ENCODE measurements around the gene GSK3B. TPM values are rescaled to one million over a fixed set of nuclear protein-coding genes. Genes with fewer than 3 reads are reported as not detected.

The GSK3B gene
- total and polyA plus RNA-seq, 8 donors, result 6.2 to 59.1 (median 15.6) TPM

GRCh38 chr3:119901148-119901547, 193.1 kb downstream of the GSK3B start:
- 91 to 99% (median 96%) methylated on average over 1 of the region's 1 CpG for WGBS, 5 donors
- no peaks in the 10 kb centered on the region for H3K4me1 ChIP-seq
- DNase-seq, result no peak
- no peak overlapping the region for H3K27ac ChIP-seq
- peaks cover 0 to 27% (median 17%) of the 10 kb centered on the region in 4 donors for H3K36me3 ChIP-seq
- intact Hi-C loops (cut with DNase I; ENCODE audit: low total_unique reads), result no loop called here
- H3K9me3 ChIP-seq, result no peaks in the 10 kb centered on the region
- no peaks in the 10 kb centered on the region for H3K27me3 ChIP-seq
- no peak for TF ChIP-seq CTCF (IDR thresholded peaks at IDR 0.05)
- no peak for TF ChIP-seq POLR2AphosphoS5 (IDR thresholded peaks at IDR 0.05)
- TF ChIP-seq POLR2A (IDR thresholded peaks at IDR 0.05), result no peak
- no peak for TF ChIP-seq EP300 (IDR thresholded peaks at IDR 0.05)
- H3K4me3 ChIP-seq, result no peak overlapping the region

GRCh38 chr3:119899192-119899511, 195.1 kb downstream of the GSK3B start:
- Histone ChIP-seq H3K27ac (no peak overlapping the region), H3K36me3 (peaks cover 0 to 16% (median 10%) of the 10 kb centered on the region in 4 donors), H3K4me3 (no peak overlapping the region), H3K4me1 (no peaks in the 10 kb centered on the region), H3K9me3 (no peaks in the 10 kb centered on the region), H3K27me3 (no peaks in the 10 kb centered on the region)
- intact Hi-C loops (cut with DNase I; ENCODE audit: low total_unique reads), result no loop called here
- no peak for DNase-seq
- TF ChIP-seq CTCF (IDR thresholded peaks at IDR 0.05) (no peak), POLR2AphosphoS5 (IDR thresholded peaks at IDR 0.05) (no peak), EP300 (IDR thresholded peaks at IDR 0.05) (no peak), POLR2A (IDR thresholded peaks at IDR 0.05) (no peak)

GRCh38 chr3:119898478-119899191, 195.6 kb downstream of the GSK3B start:
- no peak for DNase-seq
- 92 to 99% (median 97%) methylated on average over 6 of the region's 6 CpGs for WGBS, 5 donors
- H3K27me3 ChIP-seq, result no peaks in the 10 kb centered on the region
- peaks cover 0 to 14% (median 9%) of the 10 kb centered on the region in 4 donors for H3K36me3 ChIP-seq
- intact Hi-C loops (cut with DNase I; ENCODE audit: low total_unique reads), result no loop called here
- H3K4me3 ChIP-seq, result no peak overlapping the region
- H3K4me1 ChIP-seq, result no peaks in the 10 kb centered on the region
- no peaks in the 10 kb centered on the region for H3K9me3 ChIP-seq
- H3K27ac ChIP-seq, result no peak overlapping the region
- no peak for TF ChIP-seq POLR2AphosphoS5 (IDR thresholded peaks at IDR 0.05)
- no peak for TF ChIP-seq EP300 (IDR thresholded peaks at IDR 0.05)
- no peak for TF ChIP-seq POLR2A (IDR thresholded peaks at IDR 0.05)
- TF ChIP-seq CTCF (IDR thresholded peaks at IDR 0.05), result no peak

- WGBS, 5 donors, result 94 to 100% (median 98%) methylated on average over 2 of the region's 2 CpGs
- Histone ChIP-seq H3K27ac (no peak overlapping the region), H3K9me3 (peaks cover 0 to under 1% (median 0%) of the 10 kb centered on the region in 4 donors), H3K4me1 (peaks cover 0 to 11% (median 7%) of the 10 kb centered on the region in 4 donors), H3K4me3 (no peak overlapping the region), H3K27me3 (no peaks in the 10 kb centered on the region), H3K36me3 (peaks cover 0 to 14% (median 7%) of the 10 kb centered on the region in 4 donors)
- TF ChIP-seq EP300 (IDR thresholded peaks at IDR 0.05) (no peak), POLR2A (IDR thresholded peaks at IDR 0.05) (no peak), POLR2AphosphoS5 (IDR thresholded peaks at IDR 0.05) (no peak), CTCF (IDR thresholded peaks at IDR 0.05) (no peak)
- no peak for DNase-seq
- intact Hi-C loops (cut with DNase I; ENCODE audit: low total_unique reads), result loop anchor here (5.0 kb wide), 1 partner anchor 288 kb away; no protein-coding TSS in a partner anchor
Measured at GRCh38 chr3:119894195-119894594, 200.1 kb downstream of the GSK3B start.

Measured in stomach (tissue), 9 donors.